Measurements from ENCODE around the gene PARD3B.

- TF ChIP-seq TAF1 (IDR thresholded peaks at IDR 0.05; ENCODE audit: borderline replicate concordance, low read depth, low read length) (no peak), POLR2AphosphoS5 (IDR thresholded peaks at IDR 0.05; ENCODE audit: low read depth, low read length) (no peak), POLR2A (IDR thresholded peaks at IDR 0.05; ENCODE audit: low read depth, low read length) (no peak)
Observed at GRCh38 chr2:205482399-205483081, 937.3 kb downstream of the PARD3B start.

All from GM12892 (cell line).